Naive thymus-derived CD4-positive, alpha-beta T cell (primary cell): ENCODE data around the gene HOXC6. TPM values are rescaled to one million over a fixed set of nuclear protein-coding genes. Genes with fewer than 3 reads are reported as not detected.

ENCODE experiments used
- ATAC-seq: fragments of 150-1000 bp; cut with Tn5 transposase; 2 replicates; pipeline ENCODE4 v1.10.0; 2021; ENCODE audit warnings: mild to moderate bottlenecking, moderate library complexity
- CTCF ChIA-PET: fragments of 350-600 bp; sonication (Branson Sonifier 250); formaldehyde crosslinking; loops from one replicate; lab custom pipeline; 2021; ENCODE audit warnings: antibody characterized with exemption; lab: Charles Lee
- POLR2A ChIA-PET: fragments of 350-600 bp; sonication (Branson Sonifier 250); formaldehyde crosslinking; loops from one replicate; lab custom pipeline; 2021; ENCODE audit warnings: antibody characterized with exemption, inconsistent platforms; lab: Charles Lee
- DNase-seq, 9 donors: peaks; one replicate each; pipeline versions ENCODE4 v3.0.0 to v3.0.0-alpha.2; 2020 to 2022; ENCODE audit warnings: mixed read lengths in 1 of 9
- H3K27ac ChIP-seq: one replicate; pipeline ENCODE4 v1.7.0; 2013; ENCODE audit warnings: mild to moderate bottlenecking, low read depth, low read length, moderate library complexity
- H3K27me3 ChIP-seq, 2 donors: one replicate each; pipeline ENCODE4 v1.7.0; 2013; ENCODE audit warnings: low read length in 2 of 2, mild to moderate bottlenecking in 2 of 2, moderate library complexity in 2 of 2; ENCODE audit not compliant: control insufficient read depth in 2 of 2, insufficient read depth in 2 of 2
- H3K36me3 ChIP-seq, 3 experiments: 1 replicate in 2 of 3; 2 replicates in 1 of 3; pipeline ENCODE4 v1.7.0; 2013; ENCODE audit warnings: low read length in 3 of 3, mild to moderate bottlenecking in 3 of 3, moderate library complexity in 1 of 3; ENCODE audit not compliant: insufficient read depth in 3 of 3, control insufficient read depth in 2 of 3
- H3K4me1 ChIP-seq, 2 donors: one replicate each; pipeline ENCODE4 v1.7.0; 2013; ENCODE audit warnings: low read length in 2 of 2, mild to moderate bottlenecking in 2 of 2, moderate library complexity in 1 of 2; ENCODE audit not compliant: control insufficient read depth in 2 of 2, insufficient read depth in 2 of 2
- H3K4me3 ChIP-seq: 2 replicates; pipeline ENCODE4 v1.7.0; 2013; ENCODE audit warnings: mild to moderate bottlenecking, low read length
- H3K9me3 ChIP-seq, 3 experiments: 1 replicate in 2 of 3; 2 replicates in 1 of 3; pipeline ENCODE4 v1.7.0; 2013; ENCODE audit warnings: low read length in 3 of 3; ENCODE audit not compliant: control insufficient read depth in 2 of 3
- H3K27ac Mint-ChIP-seq, 9 donors: one replicate each; pipeline ENCODE4 v1.8.0; 2020 to 2022; ENCODE audit warnings: mixed read lengths in 9 of 9, mild to moderate bottlenecking in 8 of 9, moderate library complexity in 5 of 9, inconsistent platforms in 2 of 9
- H3K27me3 Mint-ChIP-seq, 5 donors: one replicate each; pipeline ENCODE4 v1.8.0; 2021 to 2022; ENCODE audit warnings: mixed read lengths in 5 of 5, mild to moderate bottlenecking in 1 of 5
- H3K36me3 Mint-ChIP-seq, 5 donors: one replicate each; pipeline ENCODE4 v1.8.0; 2020 to 2022; ENCODE audit warnings: mixed read lengths in 5 of 5, mild to moderate bottlenecking in 3 of 5, inconsistent platforms in 1 of 5
- H3K4me1 Mint-ChIP-seq, 7 donors: one replicate each; pipeline ENCODE4 v1.8.0; 2020 to 2022; ENCODE audit warnings: mixed read lengths in 7 of 7, mild to moderate bottlenecking in 3 of 7, inconsistent platforms in 1 of 7
- H3K4me3 Mint-ChIP-seq, 10 donors: one replicate each; pipeline ENCODE4 v1.8.0; 2020 to 2022; ENCODE audit warnings: mild to moderate bottlenecking in 10 of 10, mixed read lengths in 10 of 10, moderate library complexity in 6 of 10, inconsistent platforms in 2 of 10
- H3K9me3 Mint-ChIP-seq, 11 donors: one replicate each; pipeline ENCODE4 v1.8.0; 2020 to 2022; ENCODE audit warnings: mixed read lengths in 11 of 11, mild to moderate bottlenecking in 4 of 11, inconsistent platforms in 1 of 11, moderate library complexity in 1 of 11
- intact Hi-C, 2 donors: fragments of 100-400 bp; cut with micrococcal nuclease; formaldehyde crosslinking; loops; one replicate each; pipeline ENCODE4 v1.15.1; 2023
- polyA plus RNA-seq, 2 donors: library from polyadenylated mRNA; unstranded; fragments of 300-500 nt; fragmentation: Illumina TruSeq; gene quantifications; one replicate each; pipeline ENCODE4 v1.2.3, GENCODE V29; 2021
- total RNA-seq, 6 experiments: library from RNA in 5 of 6; stranded (reverse) in 5 of 6; gene quantifications; 1 replicate in 5 of 6; 2 replicates in 1 of 6; pipeline ENCODE4 v1.2.3 and lab custom pipeline; 2021 to 2026

Gene HOXC6
- total and polyA plus RNA-seq, 7 experiments from 2014 or later: not detected

DNA sequence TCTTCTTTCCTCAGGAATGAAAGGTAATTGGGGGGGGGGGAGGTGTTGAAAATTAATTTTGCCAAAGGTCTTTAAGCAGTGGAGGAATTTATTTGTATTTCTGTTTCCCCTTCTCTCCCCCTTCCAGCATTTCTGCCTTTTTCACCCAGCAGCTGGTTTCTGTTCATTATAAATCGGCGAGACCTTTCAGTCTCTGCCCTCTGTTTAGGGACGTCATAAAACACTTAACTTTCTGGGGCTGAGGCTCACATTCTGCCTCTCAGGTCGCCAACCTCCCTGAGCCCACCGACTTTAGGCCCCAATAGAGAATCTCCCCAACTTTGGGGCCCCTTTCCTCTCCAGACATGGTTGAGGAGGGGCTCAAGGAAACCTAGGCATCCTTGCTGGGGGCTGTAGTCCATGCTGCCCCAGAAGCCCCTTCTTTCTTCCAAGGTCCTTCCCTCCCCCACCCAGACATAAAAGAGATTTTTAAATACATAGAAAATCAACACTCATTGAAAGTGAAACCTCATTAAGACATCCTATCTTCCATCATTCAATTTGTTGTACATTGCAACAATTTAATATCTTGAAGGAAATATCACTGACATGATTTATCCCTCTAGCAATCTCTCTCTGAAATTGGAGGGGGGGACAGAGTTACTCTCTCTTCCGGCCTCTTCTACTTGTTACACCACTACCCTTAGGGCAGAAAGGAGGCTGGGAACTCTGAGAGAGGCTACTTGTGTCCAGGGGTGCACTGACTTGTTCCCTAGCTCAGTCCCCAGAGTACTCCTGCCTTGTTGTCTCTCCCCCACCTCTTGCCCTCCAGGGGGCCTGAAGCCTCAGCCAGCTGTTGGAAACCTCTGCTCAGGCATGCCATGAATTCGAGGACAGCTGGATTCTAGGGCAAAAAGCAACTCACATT is 2.5 kb upstream of the HOXC6 start:
- H3K9me3 Mint-ChIP-seq: peaks cover 0 to 2% (median 0%) of the 10 kb centered on the region in 11 donors
- H3K27me3 ChIP-seq: peaks cover 14 to 53% of the 10 kb centered on the region in 2 donors

DNA sequence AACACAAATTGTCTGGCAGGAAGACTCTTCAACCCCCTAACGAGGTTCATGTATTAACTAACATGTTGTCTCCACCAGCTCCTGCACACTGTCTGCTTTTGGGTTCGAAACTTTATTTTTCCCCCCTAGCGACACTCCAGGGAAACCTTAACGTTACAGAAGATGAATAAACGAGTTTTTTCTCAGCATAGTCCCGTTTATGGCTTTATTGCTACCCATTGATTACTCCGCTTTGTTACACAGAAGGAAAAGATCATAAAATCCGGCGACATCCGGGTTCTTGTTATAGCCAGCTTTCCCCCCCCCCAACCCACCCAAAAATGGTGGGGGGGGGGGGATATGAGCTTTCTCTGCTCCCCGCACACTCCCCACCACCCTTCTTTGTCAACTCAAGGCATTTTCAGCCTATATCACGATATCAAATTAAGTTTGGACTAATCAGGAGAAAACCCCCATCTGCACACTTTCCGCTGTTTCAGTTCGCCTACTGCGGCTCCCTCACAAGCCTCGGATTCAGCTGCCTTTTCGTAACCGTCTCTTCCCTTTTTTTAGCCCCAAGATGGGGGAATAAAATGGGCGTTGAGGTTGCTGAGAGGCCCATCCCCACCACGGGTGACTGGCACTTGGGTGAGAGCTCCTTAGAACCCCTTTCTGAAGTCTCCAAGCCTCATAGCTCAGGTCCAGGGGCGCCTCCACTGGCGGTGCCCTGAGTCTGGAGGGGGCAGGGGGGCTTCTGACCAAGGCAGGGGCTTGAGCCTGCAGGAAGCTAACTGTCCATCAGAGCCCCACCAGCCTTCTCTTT is 1.4 kb upstream of the HOXC6 start:
- ChIA-PET POLR2A (interaction anchor here (0.6 to 0.9 kb wide), 2 partner anchors 10 to 31 kb away, joined by 3 read pairs; no protein-coding TSS in a partner anchor), CTCF (interaction anchor here (1.0 kb wide), 2 partner anchors 165 to 180 kb away, joined by 3 to 4 read pairs; no protein-coding TSS in a partner anchor)

More for the DNA sequence above, 2.5 kb upstream of the HOXC6 start:
- Histone ChIP-seq H3K9me3 (no peaks in the 10 kb centered on the region), H3K27ac (no peak overlapping the region), H3K4me3 (no peak overlapping the region), H3K36me3 (no peaks in the 10 kb centered on the region), H3K4me1 (peaks cover 0 to 6% of the 10 kb centered on the region in 2 donors)
- H3K36me3 Mint-ChIP-seq: no peaks in the 10 kb centered on the region
- no peak overlapping the region for H3K4me3 Mint-ChIP-seq
- POLR2A ChIA-PET: interaction anchor here (0.9 to 1.2 kb wide), 2 partner anchors 9 to 32 kb away, joined by 3 to 6 read pairs; no protein-coding TSS in a partner anchor
- intact Hi-C loops: loop anchor here (2.0 to 5.0 kb wide), 2 partner anchors 17 to 38 kb away; partner anchors contain the start of genes HOXC10 (in 1 of the 2) and HOXC8 (in 1 of the 2)
- peaks cover 11 to 27% (median 23%) of the 10 kb centered on the region in 7 donors for H3K4me1 Mint-ChIP-seq
- ATAC-seq (no peak), DNase-seq (no peak)
- H3K27me3 Mint-ChIP-seq: peaks cover 86 to 95% (median 89%) of the 10 kb centered on the region in 5 donors
- H3K27ac Mint-ChIP-seq: no peak overlapping the region
- CTCF ChIA-PET: interaction anchor here (0.7 kb wide), 1 partner anchor 20 kb away, joined by 3 read pairs; no protein-coding TSS in a partner anchor

DNA sequence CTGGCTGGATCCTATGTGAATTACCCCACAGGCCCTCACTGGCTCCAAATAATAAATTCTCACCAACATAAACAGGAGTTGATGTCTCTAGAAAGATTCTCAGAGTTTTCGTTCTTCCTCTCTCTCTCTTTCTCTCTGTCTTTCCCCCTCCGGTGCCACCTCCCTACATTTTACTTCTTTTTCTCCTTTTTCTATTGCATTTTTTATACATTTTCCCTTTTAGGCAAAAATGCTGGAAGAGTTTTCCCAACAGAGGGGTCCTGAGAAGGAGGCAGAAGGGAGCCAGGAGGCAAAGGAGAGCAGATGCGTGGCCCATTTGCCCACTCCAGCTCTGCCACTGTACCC is 826 bp upstream of the HOXC6 start:
- peaks cover 21 to 68% of the 10 kb centered on the region in 2 donors for H3K27me3 ChIP-seq
- H3K27me3 Mint-ChIP-seq: peaks cover 80 to 95% (median 91%) of the 10 kb centered on the region in 5 donors
- peaks cover 0 to 2% (median 0%) of the 10 kb centered on the region in 11 donors for H3K9me3 Mint-ChIP-seq
- no peaks in the 10 kb centered on the region for H3K9me3 ChIP-seq
- H3K27ac ChIP-seq: no peak overlapping the region
- POLR2A ChIA-PET: no interaction called here
- no peak for DNase-seq
- no peak for ATAC-seq
- intact Hi-C loops: loop anchor here (2.0 to 5.0 kb wide), 2 partner anchors 19 to 40 kb away; partner anchors contain the start of genes HOXC10 (in 1 of the 2) and HOXC8 (in 1 of the 2)
- H3K4me1 ChIP-seq: peaks cover 0 to 6% of the 10 kb centered on the region in 2 donors
- no peak overlapping the region for H3K27ac Mint-ChIP-seq
- peaks cover 11 to 37% (median 23%) of the 10 kb centered on the region in 7 donors for H3K4me1 Mint-ChIP-seq
- H3K4me3 Mint-ChIP-seq: peak overlapping the region in 1 of 10 donors; percentile 30
- no peaks in the 10 kb centered on the region for H3K36me3 ChIP-seq
- H3K4me3 ChIP-seq: no peak overlapping the region
- no peaks in the 10 kb centered on the region for H3K36me3 Mint-ChIP-seq
- CTCF ChIA-PET: interaction anchor here (1.0 kb wide), 2 partner anchors 165 to 180 kb away, joined by 3 to 4 read pairs; no protein-coding TSS in a partner anchor

More for the DNA sequence above, 1.4 kb upstream of the HOXC6 start:
- Mint-ChIP-seq H3K36me3 (no peaks in the 10 kb centered on the region), H3K4me3 (peak overlapping the region in 5 of 10 donors; percentile 9 to 41 (median 26)), H3K9me3 (peaks cover 0 to 2% (median 0%) of the 10 kb centered on the region in 11 donors), H3K27me3 (peaks cover 80 to 95% (median 91%) of the 10 kb centered on the region in 5 donors), H3K4me1 (peaks cover 11 to 31% (median 21%) of the 10 kb centered on the region in 7 donors), H3K27ac (no peak overlapping the region)
- DNase-seq (no peak), ATAC-seq (no peak)
- H3K4me1 ChIP-seq: peaks cover 0 to 6% of the 10 kb centered on the region in 2 donors
- no peak overlapping the region for H3K27ac ChIP-seq
- intact Hi-C loops: loop anchor here (2.0 to 5.0 kb wide), 2 partner anchors 18 to 40 kb away; partner anchors contain the start of genes HOXC10 (in 1 of the 2) and HOXC8 (in 1 of the 2)
- H3K4me3 ChIP-seq: no peak overlapping the region
- H3K27me3 ChIP-seq: peaks cover 15 to 63% of the 10 kb centered on the region in 2 donors
- no peaks in the 10 kb centered on the region for H3K36me3 ChIP-seq
- no peaks in the 10 kb centered on the region for H3K9me3 ChIP-seq

DNA sequence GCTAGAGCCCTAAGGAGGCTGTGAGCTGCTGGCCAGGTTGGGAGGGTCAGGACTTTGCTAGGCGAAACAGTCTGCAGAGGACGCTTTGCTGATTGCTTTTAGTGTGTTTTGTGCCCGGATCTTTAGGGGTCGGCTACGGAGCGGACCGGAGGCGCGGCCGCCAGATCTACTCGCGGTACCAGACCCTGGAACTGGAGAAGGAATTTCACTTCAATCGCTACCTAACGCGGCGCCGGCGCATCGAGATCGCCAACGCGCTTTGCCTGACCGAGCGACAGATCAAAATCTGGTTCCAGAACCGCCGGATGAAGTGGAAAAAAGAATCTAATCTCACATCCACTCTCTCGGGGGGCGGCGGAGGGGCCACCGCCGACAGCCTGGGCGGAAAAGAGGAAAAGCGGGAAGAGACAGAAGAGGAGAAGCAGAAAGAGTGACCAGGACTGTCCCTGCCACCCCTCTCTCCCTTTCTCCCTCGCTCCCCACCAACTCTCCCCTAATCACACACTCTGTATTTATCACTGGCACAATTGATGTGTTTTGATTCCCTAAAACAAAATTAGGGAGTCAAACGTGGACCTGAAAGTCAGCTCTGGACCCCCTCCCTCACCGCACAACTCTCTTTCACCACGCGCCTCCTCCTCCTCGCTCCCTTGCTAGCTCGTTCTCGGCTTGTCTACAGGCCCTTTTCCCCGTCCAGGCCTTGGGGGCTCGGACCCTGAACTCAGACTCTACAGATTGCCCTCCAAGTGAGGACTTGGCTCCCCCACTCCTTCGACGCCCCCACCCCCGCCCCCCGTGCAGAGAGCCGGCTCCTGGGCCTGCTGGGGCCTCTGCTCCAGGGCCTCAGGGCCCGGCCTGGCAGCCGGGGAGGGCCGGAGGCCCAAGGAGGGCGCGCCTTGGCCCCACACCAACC is 1.5 kb downstream of the HOXC6 start:
- H3K4me1 ChIP-seq: peaks cover 7 to 15% of the 10 kb centered on the region in 2 donors
- intact Hi-C loops: loop anchor here in 1 of 2 donors (5.0 kb wide), 3 partner anchors 32 to 67 kb away; partner anchors contain the start of gene HOXC10
- no peak overlapping the region for H3K27ac ChIP-seq
- POLR2A ChIA-PET: interaction anchor here (0.8 to 0.9 kb wide), 2 partner anchors 21 to 24 kb away, joined by 3 to 4 read pairs; partner anchors contain the start of gene HOXC4
- Mint-ChIP-seq H3K36me3 (no peaks in the 10 kb centered on the region), H3K27me3 (peaks cover 75 to 93% (median 87%) of the 10 kb centered on the region in 5 donors), H3K4me3 (peak overlapping the region in 3 of 10 donors; percentile 37 to 58 (median 47)), H3K9me3 (peaks cover 0 to 7% (median 4%) of the 10 kb centered on the region in 11 donors), H3K4me1 (peaks cover 15 to 55% (median 36%) of the 10 kb centered on the region in 7 donors), H3K27ac (peak overlapping the region in 2 of 9 donors; percentile 29 to 57)
- CTCF ChIA-PET: interaction anchor here (0.7 kb wide), 1 partner anchor 370 kb away, joined by 3 read pairs; no protein-coding TSS in a partner anchor
- no peak for DNase-seq
- H3K36me3 ChIP-seq: no peaks in the 10 kb centered on the region
- peaks cover 21 to 80% of the 10 kb centered on the region in 2 donors for H3K27me3 ChIP-seq
- ATAC-seq: no peak
- H3K9me3 ChIP-seq: peaks cover 0 to 5% (median 0%) of the 10 kb centered on the region in 3 experiments
- no peak overlapping the region for H3K4me3 ChIP-seq

DNA sequence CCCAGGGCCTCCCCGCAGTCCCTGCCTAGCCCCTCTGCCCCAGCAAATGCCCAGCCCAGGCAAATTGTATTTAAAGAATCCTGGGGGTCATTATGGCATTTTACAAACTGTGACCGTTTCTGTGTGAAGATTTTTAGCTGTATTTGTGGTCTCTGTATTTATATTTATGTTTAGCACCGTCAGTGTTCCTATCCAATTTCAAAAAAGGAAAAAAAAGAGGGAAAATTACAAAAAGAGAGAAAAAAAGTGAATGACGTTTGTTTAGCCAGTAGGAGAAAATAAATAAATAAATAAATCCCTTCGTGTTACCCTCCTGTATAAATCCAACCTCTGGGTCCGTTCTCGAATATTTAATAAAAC is 2.2 kb downstream of the HOXC6 start:
- peaks cover 0 to 7% (median 4%) of the 10 kb centered on the region in 11 donors for H3K9me3 Mint-ChIP-seq
- H3K27ac Mint-ChIP-seq: peak overlapping the region in 1 of 9 donors; percentile 13
- peak overlapping the region in 2 of 10 donors; percentile 47 to 50 for H3K4me3 Mint-ChIP-seq
- peaks cover 0 to 5% (median 0%) of the 10 kb centered on the region in 3 experiments for H3K9me3 ChIP-seq
- intact Hi-C loops: loop anchor here in 1 of 2 donors (5.0 kb wide), 2 partner anchors 33 to 68 kb away; no protein-coding TSS in a partner anchor
- H3K27ac ChIP-seq: no peak overlapping the region
- no peaks in the 10 kb centered on the region for H3K36me3 ChIP-seq
- peaks cover 25 to 84% of the 10 kb centered on the region in 2 donors for H3K27me3 ChIP-seq
- no peak for ATAC-seq
- ChIA-PET CTCF (interaction anchor here (0.6 to 0.7 kb wide), 2 partner anchors 147 to 369 kb away, joined by 3 to 6 read pairs; no protein-coding TSS in a partner anchor), POLR2A (interaction anchor here (0.6 to 0.9 kb wide), 2 partner anchors 21 to 43 kb away, joined by 3 read pairs; no protein-coding TSS in a partner anchor)
- peaks cover 75 to 93% (median 87%) of the 10 kb centered on the region in 5 donors for H3K27me3 Mint-ChIP-seq
- H3K4me1 Mint-ChIP-seq: peaks cover 18 to 59% (median 36%) of the 10 kb centered on the region in 7 donors
- no peak overlapping the region for H3K4me3 ChIP-seq
- DNase-seq: no peak
- H3K4me1 ChIP-seq: peaks cover 7 to 15% of the 10 kb centered on the region in 2 donors
- H3K36me3 Mint-ChIP-seq: no peaks in the 10 kb centered on the region
